Fibroblast of upper back skin (primary cell): ENCODE data around the gene CHD6.

Source experiments
- DNase-seq: peaks from one replicate; pipeline ENCODE4 v3.0.0-alpha.2; 2013

The CHD6 gene

GRCh38 chr20:41457173-41457857 lies 160.9 kb downstream of the CHD6 start:
- no peak for DNase-seq

- DNase-seq = peak; percentile 81
These were observed 161.8 kb downstream of the CHD6 start for GRCh38 chr20:41456351-41456750.

DNA sequence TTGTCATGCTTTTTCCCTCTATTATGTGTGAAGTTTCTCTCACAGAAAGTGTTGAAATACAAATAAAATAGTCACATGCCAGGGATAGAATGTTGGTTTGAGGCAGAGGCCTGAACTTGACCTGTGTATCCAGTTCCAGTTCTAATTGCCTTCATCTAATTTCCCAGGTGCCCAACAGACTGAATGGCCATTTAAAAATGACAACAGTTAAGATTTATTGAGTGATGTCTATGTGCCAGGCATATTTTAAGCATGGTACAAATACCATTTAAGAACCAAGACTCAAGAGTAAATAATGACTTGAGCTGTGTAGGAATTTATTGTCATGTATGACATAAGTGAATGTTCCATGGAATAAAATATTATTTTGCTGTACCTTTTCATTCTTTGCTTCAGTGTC lies 163.9 kb downstream of the CHD6 start:
- DNase-seq = no peak

- DNase-seq = no peak
These were observed 164.9 kb downstream of the CHD6 start for GRCh38 chr20:41453010-41453950.

GRCh38 chr20:41452226-41452625 lies 166.0 kb downstream of the CHD6 start:
- peak; percentile 53 for DNase-seq

GRCh38 chr20:41447006-41447405 lies 171.2 kb downstream of the CHD6 start:
- no peak for DNase-seq

GRCh38 chr20:41446456-41446855 lies 171.7 kb downstream of the CHD6 start:
- no peak for DNase-seq

- DNase-seq = no peak
These were observed 173.4 kb downstream of the CHD6 start for GRCh38 chr20:41444821-41445220.

- no peak for DNase-seq
These were observed 174.5 kb downstream of the CHD6 start for GRCh38 chr20:41443691-41444090.

DNA sequence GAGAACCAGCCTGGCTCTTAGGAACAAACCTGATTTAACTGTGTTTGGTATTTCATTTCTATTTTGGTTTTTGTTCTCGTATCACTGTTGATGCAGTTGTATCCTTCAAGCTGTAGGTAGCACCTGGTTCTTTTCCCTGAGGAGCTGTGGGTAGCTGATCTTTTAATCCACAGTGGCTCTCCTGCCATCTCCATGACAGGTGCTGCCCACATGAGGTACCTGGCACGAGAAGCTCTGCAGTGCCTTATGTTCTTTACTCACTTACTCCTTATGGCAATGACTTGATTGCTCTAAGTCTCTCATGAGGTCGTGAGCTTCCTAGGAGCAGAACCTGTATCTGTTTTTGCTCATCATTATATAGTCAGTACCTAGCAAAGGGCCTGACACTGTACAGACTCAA lies 177.3 kb downstream of the CHD6 start:
- no peak for DNase-seq

DNA sequence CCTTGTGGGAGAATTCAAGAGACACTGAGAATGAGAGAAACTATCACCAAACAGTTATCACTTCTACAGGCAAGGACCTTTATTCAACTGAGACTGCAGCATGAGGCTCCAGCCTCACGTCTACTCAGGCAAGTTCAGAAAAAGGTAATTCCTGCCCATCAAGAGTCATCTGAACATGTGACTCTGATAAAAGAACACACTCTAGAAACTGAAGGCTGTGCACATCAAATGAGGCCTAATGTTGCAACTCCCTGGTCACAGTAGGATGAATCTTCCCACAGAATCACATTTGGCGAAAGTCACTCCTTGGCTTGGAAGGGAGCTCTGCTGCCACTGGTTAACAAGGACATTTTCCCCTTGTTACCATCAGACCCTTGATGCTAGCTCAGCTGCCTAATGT lies 180.3 kb downstream of the CHD6 start:
- no peak for DNase-seq

- peak; percentile 86 for DNase-seq
These were observed 181.5 kb downstream of the CHD6 start for GRCh38 chr20:41436679-41437078.

DNA sequence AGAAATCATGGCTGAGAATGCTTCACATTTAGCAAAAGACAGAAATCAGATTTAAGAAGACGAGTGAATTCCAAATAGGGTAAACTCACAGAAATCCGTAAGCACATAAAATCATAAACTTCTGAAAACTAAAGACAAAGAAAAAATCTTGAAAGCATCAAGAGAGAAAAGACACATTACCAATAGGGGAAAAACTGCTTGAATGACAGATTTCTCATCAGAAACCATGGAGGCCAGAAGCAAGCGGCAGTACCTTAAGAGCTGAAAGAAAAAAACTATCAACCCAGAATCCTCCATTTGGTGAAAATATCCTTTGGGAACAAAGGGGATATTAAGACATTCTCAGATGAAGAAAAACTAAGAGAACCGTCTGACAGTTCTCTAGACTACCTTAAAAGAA lies 185.0 kb downstream of the CHD6 start:
- no peak for DNase-seq

DNA sequence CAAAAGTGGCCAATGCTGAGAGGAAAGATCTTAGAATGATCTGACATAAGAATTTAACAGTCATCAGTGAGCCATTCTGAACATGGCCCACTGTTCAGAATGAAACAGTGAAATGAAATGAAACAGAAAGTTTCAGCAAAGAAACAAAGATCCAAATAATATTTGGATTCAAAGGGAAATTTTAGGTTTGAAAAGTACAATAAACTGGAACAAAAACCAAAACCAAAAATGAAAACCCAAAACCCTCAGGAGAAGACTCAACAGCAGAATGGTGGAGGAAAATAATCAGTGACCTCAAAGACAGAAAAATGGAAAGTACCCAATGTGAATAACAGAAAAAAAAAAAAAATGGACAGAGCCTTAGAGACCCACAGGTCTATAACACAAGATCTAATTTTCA lies 185.4 kb downstream of the CHD6 start:
- no peak for DNase-seq

DNA sequence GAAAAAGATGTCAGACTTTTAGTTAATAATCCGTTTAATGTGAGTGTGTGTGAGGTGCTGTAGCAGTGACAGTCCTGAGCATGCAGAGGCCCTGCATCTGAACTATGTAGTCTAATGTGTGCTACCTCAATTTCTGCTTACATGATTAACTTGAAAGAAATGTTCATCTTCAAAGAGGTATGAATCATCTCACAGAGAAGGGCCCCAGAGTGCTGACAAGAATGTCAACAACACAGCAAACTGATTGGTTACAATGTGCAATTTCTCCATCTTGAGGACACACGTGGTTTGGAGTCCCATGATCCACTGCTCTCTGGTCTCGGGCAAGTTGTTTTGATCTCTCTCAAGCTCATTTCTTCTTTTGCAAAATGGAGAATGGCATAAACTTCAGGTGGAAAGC lies 189.9 kb downstream of the CHD6 start:
- peak; percentile 49 for DNase-seq

GRCh38 chr20:41427833-41428232 lies 190.3 kb downstream of the CHD6 start:
- no peak for DNase-seq

DNA sequence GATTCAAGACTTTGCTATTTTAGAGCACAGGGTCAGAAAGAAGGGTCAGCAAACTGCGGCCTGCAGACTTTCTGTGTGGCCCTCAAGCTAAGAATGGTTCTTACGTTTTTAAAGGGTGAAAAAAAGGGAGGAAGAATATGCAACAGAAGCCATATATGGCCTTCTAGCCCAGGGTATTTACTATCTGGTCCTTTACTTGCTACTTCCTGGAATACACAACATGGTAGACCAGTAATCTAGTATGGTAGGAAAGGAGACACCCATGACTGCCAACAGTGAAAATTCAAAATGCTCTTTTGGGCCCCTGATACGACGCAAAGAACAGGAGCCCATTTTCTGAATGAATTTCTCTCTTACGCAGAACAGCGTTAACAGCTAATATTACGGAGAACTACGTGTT lies 191.2 kb downstream of the CHD6 start:
- DNase-seq = no peak

- DNase-seq = no peak
These were observed 191.9 kb downstream of the CHD6 start for GRCh38 chr20:41426086-41426830.

GRCh38 chr20:41425180-41425884 lies 192.8 kb downstream of the CHD6 start:
- DNase-seq = no peak

DNA sequence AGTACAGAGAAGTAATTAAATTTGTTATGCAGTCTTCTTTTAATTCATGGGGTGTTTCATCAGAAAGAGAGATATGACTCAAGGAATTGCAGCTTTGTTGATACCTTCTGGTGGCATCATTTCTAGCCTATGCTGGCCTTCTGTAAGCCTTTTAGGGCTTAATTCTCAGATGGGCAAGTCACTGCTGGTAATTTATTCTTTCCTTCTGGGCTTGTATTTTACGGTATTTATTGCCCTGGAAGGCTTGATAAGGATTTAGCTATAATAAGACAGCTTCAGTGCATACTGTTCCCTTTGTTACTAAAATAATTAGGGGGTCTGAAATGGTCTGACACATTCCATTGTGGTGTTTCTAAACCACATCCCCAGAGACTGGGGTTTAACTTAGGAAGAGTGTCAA lies 193.6 kb downstream of the CHD6 start:
- peak; percentile 45 for DNase-seq

DNA sequence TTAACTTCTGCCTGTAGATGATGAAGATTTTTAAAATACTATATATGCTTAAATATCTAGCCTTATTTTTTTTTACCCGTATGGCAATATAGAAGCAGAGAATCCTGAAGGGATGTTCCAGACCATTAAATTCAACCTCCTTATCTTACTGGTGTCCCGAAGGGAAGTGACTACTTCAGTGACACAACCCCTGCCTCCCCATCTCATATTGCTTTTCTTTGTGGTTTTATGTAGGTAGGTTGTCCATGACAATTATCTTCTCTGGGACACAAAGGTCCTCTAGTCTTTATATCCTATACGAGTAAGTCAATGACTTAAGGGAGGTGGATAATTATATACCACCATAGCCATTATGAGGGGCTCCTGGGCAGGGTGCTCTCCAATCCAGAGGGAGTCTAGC lies 194.2 kb downstream of the CHD6 start:
- no peak for DNase-seq

GRCh38 chr20:41422953-41423352 lies 195.2 kb downstream of the CHD6 start:
- peak; percentile 43 for DNase-seq

DNA sequence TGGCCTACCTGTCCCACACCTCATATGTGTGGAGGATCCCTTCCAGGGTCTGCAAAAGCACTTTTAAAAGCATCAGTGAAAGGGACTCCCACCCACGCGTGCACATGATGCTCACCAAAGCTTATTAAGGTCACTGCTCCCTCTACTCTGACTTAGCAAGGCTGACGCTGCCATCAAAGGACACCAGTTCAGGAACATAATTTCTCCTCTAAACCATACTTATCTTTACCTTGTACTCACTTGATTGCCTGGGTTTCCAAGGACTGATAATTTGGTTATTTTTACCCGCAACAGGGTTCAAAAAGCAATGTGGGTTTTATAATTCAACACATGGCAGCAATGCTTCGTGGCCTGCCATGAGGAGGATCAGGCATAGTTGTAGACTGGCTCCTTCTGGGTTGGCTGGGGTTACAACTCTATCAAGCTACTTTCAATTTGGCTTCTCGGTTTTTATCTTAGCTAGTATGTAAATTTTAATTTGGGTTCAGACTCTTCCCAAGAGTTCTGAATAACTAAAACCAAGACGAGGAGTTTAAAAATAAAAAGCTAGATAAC lies 199.4 kb downstream of the CHD6 start:
- no peak for DNase-seq
